ENCODE results near the gene BICC1. TPM values are rescaled to one million over a fixed set of nuclear protein-coding genes. Genes with fewer than 3 reads are reported as not detected.

The BICC1 gene
- total RNA-seq, 1 experiment from 2014 or later: 0.57 TPM

DNA sequence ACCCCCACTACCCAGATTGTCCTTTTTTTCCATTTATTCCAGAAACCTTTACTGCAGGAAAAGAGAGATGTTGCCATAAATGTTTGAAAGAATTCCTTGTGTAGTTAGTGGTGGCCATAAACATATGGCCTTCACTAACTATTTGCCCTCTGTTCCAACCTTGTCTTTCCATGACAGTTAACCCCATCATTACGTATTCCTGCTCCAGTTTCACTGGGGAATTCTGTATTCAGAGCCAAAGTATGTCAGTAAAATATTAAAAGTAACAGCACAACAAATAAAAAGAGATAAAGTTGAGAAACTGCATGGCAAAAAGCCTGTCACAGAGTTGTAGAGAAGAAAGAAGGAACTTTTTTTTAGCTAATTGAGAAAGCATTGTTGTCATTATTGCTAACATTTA is 261.3 kb downstream of the BICC1 start:
- DNase-seq: no peak
- no peaks in the 10 kb centered on the region for H3K79me2 ChIP-seq (ENCODE audit: insufficient read depth, low read length)
- no peak overlapping the region for H3K9ac ChIP-seq (ENCODE audit: extremely low read depth, insufficient read length, low read length)
- H4K8ac ChIP-seq (replicated peaks; ENCODE audit: insufficient read length, low read depth, low read length): no peak overlapping the region
- H4K5ac ChIP-seq (ENCODE audit: insufficient read length, low read depth, low read length): no peak overlapping the region
- H2BK5ac ChIP-seq (ENCODE audit: insufficient read length, low read length): no peak overlapping the region
- H3K79me1 ChIP-seq (ENCODE audit: insufficient read depth, low read depth, low read length, poor library complexity, severe bottlenecking): no peaks in the 10 kb centered on the region
- H2BK12ac ChIP-seq (ENCODE audit: insufficient read length, low read depth, low read length): no peak overlapping the region
- no peak overlapping the region for H3K18ac ChIP-seq (ENCODE audit: insufficient read length, low read depth, low read length)
- Mint-ChIP-seq H3K4me3 (no peak overlapping the region), H3K36me3 (ENCODE audit: insufficient read depth in 1 of 3, low read depth in 3 of 3) (no peaks in the 10 kb centered on the region), H3K9me3 (no peaks in the 10 kb centered on the region), H3K27me3 (ENCODE audit: low read depth) (no peaks in the 10 kb centered on the region), H3K4me1 (0 out of 4 replicates have a peak, but pooled peaks cover 0 to 3% of the 10 kb centered on the region in 2 experiments), H3K27ac (no peak overlapping the region)
- H3K56ac ChIP-seq (ENCODE audit: insufficient read length, low read depth, low read length): no peak overlapping the region
- H2BK15ac ChIP-seq (ENCODE audit: low read depth, low read length): no peak overlapping the region
- H2AFZ ChIP-seq (ENCODE audit: low read length): no peak overlapping the region
- no peaks in the 10 kb centered on the region for H3K4me1 ChIP-seq (ENCODE audit: insufficient read depth, low read length)
- no peak overlapping the region for H3K23ac ChIP-seq (ENCODE audit: insufficient read length, low read depth, low read length)
- TF ChIP-seq, protein P1, sequence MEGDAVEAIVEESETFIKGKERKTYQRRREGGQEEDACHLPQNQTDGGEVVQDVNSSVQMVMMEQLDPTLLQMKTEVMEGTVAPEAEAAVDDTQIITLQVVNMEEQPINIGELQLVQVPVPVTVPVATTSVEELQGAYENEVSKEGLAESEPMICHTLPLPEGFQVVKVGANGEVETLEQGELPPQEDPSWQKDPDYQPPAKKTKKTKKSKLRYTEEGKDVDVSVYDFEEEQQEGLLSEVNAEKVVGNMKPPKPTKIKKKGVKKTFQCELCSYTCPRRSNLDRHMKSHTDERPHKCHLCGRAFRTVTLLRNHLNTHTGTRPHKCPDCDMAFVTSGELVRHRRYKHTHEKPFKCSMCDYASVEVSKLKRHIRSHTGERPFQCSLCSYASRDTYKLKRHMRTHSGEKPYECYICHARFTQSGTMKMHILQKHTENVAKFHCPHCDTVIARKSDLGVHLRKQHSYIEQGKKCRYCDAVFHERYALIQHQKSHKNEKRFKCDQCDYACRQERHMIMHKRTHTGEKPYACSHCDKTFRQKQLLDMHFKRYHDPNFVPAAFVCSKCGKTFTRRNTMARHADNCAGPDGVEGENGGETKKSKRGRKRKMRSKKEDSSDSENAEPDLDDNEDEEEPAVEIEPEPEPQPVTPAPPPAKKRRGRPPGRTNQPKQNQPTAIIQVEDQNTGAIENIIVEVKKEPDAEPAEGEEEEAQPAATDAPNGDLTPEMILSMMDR (conservative IDR thresholded peaks at IDR 0.05): no peak
- no peaks in the 10 kb centered on the region for H3K23me2 ChIP-seq (ENCODE audit: insufficient read length, low read depth, low read length, poor library complexity, severe bottlenecking)
- H3T11ph ChIP-seq (ENCODE audit: low read length): no peak overlapping the region
- no peaks in the 10 kb centered on the region for H3K27me3 ChIP-seq (ENCODE audit: insufficient read depth, low read length)
- no CpG with 5 or more reads among the region's 1 CpG for WGBS (ENCODE audit: extremely low coverage, insufficient read length, low lambda C conversion rate)
- no peaks in the 10 kb centered on the region for H4K20me1 ChIP-seq (ENCODE audit: control insufficient read depth, insufficient read depth, insufficient read length)
- no peak overlapping the region for H3K4me2 ChIP-seq (ENCODE audit: insufficient read depth, insufficient read length, low read length)
- H2BK120ac ChIP-seq (ENCODE audit: low read depth, low read length, poor library complexity, severe bottlenecking): no peak overlapping the region
- H2AK5ac ChIP-seq (ENCODE audit: insufficient read length, low read length): no peak overlapping the region
- H2BK20ac ChIP-seq (ENCODE audit: low read depth, low read length, poor library complexity, severe bottlenecking): no peak overlapping the region
- no peaks in the 10 kb centered on the region for H3K9me3 ChIP-seq (ENCODE audit: control insufficient read depth, low read depth, low read length)
- no peak overlapping the region for H3K14ac ChIP-seq (ENCODE audit: insufficient read depth, low read length)
- H4K91ac ChIP-seq (ENCODE audit: insufficient read length, low read depth, low read length): no peak overlapping the region
- no peak overlapping the region for H3K4ac ChIP-seq (ENCODE audit: low read depth, low read length)
- H3K27ac ChIP-seq (ENCODE audit: insufficient read length, low read depth, low read length): no peak overlapping the region

Data from H9 (cell line).